Sciatic nerve (tissue), 2 donors: ENCODE measurements around the gene ARF5. TPM values are rescaled to one million over a fixed set of nuclear protein-coding genes. Genes with fewer than 3 reads are reported as not detected.

ENCODE experiments used
- ATAC-seq: fragments of 200-7000 bp; cut with Tn5 transposase; one replicate; pipeline ENCODE4 v1.9.1; 2020; ENCODE audit warnings: mild to moderate bottlenecking, moderate library complexity
- DNase-seq: peaks from one replicate; pipeline ENCODE4 v3.0.0-alpha.2; 2020; ENCODE audit warnings: low spot score
- intact Hi-C: fragments of 100-400 bp; cut with DNase I; formaldehyde crosslinking; loops from one replicate; pipeline ENCODE4 v1.14.2; 2022
- total RNA-seq: library from RNA; stranded (reverse); fragmentation: NEBNext Ultra II Directional; extraction: Animal tissue kit (Norgen Biotek cat#: 25700); gene quantifications from one replicate; pipeline ENCODE4 v1.2.1, GENCODE V29; 2021
- donor health status: DM: no; HTN: no; CAD: no.
- donor health status: DM: no; HTN: no; CAD: no.

The ARF5 gene
- total RNA-seq, 1 donor from 2014 or later, result 81.7 TPM

GRCh38 chr7:127586346-127586745 is 1.9 kb upstream of the ARF5 start:
- DNase-seq (no peak), ATAC-seq (no peak)
- intact Hi-C loops, result no loop called here

- intact Hi-C loops, result no loop called here
- ATAC-seq, result peak; percentile 14
- DNase-seq, result peak; percentile 64
These were observed 570 bp upstream of the ARF5 start for GRCh38 chr7:127587663-127588018.

DNA sequence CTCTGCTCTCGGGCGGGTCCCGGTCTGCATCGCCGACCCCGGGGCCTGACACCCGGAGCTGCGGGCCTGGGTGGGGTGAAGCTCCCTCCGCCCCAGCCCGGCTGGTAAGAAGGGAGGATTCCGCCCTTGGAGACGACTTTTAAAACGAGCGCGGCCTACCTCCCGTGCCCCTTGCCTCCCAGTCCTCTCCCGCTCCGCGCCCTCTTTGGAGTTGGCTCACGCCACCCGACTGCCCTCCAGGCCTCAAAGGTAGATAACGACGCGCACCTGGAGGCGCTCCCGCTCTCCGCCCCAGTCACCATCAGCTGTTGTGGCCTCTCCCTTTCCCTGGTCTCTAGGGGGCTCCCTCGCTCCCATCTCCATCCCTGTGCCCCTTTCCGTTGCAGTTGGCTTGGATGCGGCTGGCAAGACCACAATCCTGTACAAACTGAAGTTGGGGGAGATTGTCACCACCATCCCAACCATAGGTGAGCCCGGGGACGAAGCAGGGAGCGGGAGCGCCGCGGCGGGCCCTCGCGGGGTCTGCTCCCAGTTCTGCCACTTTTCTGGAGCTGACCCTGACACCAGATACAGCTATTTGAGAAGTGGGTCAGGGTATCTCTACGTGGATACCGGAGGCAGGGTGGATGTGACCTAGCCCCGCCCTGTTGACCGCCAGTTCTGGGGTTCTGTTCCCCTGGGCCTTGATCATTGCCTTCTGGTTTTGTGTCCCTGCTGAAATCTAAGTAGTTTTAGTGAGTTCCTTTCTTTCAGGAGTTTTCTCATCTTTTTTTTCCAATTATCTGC is 679 bp downstream of the ARF5 start:
- peak; percentile 74 for DNase-seq
- intact Hi-C loops, result no loop called here
- peak; percentile 7 for ATAC-seq

DNA sequence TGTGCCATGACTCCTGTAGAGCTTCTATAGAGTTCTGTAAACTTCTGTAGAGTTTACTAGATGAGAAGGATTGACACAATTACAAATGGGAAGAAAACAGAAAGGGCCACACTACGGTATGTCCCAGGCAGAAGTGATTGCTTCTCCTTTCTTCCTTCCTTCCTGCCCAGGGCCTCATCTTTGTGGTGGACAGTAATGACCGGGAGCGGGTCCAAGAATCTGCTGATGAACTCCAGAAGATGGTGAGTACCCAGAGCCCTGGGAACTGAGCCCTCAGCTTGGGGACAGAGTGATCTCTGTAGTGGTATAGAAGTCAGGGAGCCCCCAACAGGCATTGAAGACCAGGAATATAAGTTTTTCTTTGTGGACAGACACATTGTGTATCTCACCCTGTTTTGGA is 1.7 kb downstream of the ARF5 start:
- intact Hi-C loops, result no loop called here
- DNase-seq (no peak), ATAC-seq (no peak)

DNA sequence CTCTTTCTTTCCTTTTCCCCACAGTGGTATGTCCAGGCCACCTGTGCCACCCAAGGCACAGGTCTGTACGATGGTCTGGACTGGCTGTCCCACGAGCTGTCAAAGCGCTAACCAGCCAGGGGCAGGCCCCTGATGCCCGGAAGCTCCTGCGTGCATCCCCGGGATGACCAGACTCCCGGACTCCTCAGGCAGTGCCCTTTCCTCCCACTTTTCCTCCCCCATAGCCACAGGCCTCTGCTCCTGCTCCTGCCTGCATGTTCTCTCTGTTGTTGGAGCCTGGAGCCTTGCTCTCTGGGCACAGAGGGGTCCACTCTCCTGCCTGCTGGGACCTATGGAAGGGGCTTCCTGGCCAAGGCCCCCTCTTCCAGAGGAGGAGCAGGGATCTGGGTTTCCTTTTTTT is 3.0 kb downstream of the ARF5 start:
- ATAC-seq (no peak), DNase-seq (no peak)
- intact Hi-C loops, result no loop called here

GRCh38 chr7:127591591-127591990 is 3.4 kb downstream of the ARF5 start:
- ATAC-seq (no peak), DNase-seq (no peak)
- intact Hi-C loops, result no loop called here

DNA sequence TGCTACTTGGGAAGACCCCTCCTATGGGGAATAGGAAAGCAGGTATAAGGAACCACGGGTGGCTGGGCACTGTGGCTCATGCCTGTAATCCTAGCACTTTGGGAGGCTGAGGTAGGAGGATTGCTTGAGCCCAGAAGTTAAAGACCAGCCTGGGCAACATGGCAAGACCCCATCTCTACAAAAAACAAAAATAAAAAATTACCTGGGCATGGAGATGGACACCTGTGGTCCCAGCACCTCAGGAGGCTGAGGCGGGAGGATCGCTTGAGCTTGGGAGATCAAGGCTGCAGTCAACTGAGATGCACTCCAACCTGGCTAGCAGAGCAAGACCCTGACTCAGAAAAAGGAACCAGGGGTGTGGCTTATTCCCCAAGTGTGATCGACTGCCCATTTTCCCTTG is 4.3 kb downstream of the ARF5 start:
- no peak for ATAC-seq
- intact Hi-C loops, result no loop called here

GRCh38 chr7:127594490-127594889 is 6.3 kb downstream of the ARF5 start:
- peak; percentile 25 for ATAC-seq
- intact Hi-C loops, result no loop called here
- no peak for DNase-seq

More for the DNA sequence above, 4.3 kb downstream of the ARF5 start:
- DNase-seq, result no peak

DNA sequence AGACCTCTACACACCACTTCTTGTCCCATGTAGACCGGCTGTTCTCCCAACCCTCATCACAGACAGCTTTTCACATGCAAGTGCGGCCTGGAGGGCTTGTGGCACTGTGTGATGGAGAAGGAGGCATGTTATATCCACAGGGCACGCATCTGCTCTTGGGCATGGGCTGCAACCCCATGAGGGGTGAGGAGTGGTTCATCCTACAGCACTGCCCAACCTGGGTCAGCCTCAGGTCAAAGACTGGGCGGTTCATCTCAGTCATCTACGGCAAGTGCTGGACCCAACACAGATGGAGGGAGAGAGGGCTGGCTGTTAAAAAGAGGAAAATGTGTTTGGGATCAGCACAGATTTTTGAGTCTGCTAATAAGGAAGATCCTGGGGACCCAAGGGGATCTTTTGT is 7.5 kb downstream of the ARF5 start:
- DNase-seq (no peak), ATAC-seq (no peak)
- intact Hi-C loops, result no loop called here

DNA sequence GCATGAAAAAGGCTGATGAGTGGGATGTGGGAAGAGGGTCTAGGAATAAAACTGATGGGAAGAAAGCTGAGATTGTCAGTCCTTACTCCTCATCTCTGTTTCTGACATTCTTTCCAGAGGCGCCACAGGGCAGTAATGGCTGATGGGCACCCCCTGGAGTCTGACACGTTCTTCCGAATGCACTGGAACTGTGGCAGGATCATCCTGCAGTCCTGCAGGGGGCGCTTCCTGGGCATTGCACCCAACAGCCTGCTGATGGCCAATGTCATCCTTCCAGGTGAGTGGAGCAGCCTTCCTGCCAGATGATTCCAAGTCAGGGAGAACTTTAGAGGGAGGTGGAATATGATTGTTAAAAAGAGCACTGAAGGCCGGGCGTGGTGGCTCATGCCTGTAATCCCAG is 10.1 kb downstream of the ARF5 start:
- DNase-seq (no peak), ATAC-seq (no peak)
- intact Hi-C loops, result no loop called here

- intact Hi-C loops, result no loop called here
- DNase-seq (no peak), ATAC-seq (no peak)
These were observed 12.7 kb downstream of the ARF5 start for GRCh38 chr7:127600885-127601284.

GRCh38 chr7:127608446-127608845 is 20.2 kb downstream of the ARF5 start:
- ATAC-seq, result no peak
- intact Hi-C loops, result no loop called here

DNA sequence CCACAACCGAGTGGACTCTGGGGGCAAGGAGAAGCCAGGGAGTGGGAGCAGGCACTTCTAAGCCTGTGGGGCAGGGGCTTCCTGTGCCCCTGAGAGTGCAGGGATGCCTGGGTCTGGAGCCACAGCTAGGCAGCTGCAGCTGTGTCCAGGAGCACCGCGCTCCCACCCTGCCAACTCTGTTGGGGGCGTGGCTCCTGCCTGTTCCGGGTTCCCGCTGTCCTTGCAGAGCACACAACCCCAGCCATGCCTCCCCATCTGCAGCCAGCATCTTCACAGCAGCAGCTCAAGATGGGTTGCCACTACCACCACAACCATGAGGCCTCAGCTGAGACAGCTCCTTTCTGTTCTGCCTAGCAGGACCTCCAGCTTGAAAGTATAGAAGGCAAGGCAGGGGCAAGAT is 21.1 kb downstream of the ARF5 start:
- intact Hi-C loops, result no loop called here
- no peak for ATAC-seq
- DNase-seq, result no peak

More at GRCh38 chr7:127608446-127608845, 20.2 kb downstream of the ARF5 start:
- no peak for DNase-seq

GRCh38 chr7:127612263-127612662 is 24.1 kb downstream of the ARF5 start:
- intact Hi-C loops, result no loop called here
- DNase-seq (no peak), ATAC-seq (no peak)

DNA sequence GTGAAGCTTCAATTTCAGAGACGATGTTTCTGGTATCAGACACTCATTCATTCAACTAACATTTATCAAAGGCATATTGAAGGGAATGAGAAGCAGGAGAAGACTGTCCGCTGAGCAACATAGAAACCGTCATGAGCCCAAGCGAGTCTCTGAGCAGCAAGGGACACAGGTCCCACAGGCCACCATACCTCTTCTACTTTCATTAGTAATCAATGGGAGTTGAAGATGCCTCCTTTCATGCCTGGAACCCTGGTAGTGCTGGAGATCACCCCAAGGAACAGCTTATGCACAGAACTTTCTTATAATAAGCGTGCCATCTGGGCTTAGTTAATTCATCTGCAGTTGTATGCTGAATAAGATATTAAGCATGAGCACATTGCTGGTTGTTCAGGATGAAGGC is 28.5 kb downstream of the ARF5 start:
- intact Hi-C loops, result no loop called here
- no peak for DNase-seq
- ATAC-seq, result no peak

GRCh38 chr7:127618042-127618441 is 29.8 kb downstream of the ARF5 start, which contains the start of gene PAX4:
TSS of gene PAX4 (minus strand) at chr7:127618142. CDS start at chr7:127615928, 2,214 bp downstream.
- intact Hi-C loops, result no loop called here
- DNase-seq, result no peak
- no peak for ATAC-seq

DNA sequence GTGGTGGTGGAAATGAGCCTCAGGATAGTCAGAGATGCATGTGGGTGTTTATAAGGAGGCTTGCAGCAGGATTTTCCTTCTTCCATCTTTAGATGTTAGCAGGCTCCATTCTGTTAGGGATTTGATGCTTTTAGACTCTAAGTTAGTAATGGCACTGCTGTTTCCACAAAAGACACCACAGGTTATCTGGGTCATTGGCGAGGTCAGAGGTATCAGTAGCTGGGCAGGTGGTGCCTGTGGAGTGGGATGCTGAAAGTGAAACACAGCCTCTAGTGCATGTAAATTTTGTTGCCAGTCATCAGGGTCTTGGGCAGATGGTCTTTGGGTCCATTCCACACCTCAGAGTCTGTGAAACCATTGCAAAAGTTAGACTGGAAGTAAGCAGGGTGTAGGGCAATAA is 30.6 kb downstream of the ARF5 start:
- no peak for ATAC-seq
- intact Hi-C loops, result no loop called here
- no peak for DNase-seq

GRCh38 chr7:127619681-127620405 is 31.6 kb downstream of the ARF5 start:
- intact Hi-C loops, result no loop called here
- DNase-seq (no peak), ATAC-seq (no peak)

DNA sequence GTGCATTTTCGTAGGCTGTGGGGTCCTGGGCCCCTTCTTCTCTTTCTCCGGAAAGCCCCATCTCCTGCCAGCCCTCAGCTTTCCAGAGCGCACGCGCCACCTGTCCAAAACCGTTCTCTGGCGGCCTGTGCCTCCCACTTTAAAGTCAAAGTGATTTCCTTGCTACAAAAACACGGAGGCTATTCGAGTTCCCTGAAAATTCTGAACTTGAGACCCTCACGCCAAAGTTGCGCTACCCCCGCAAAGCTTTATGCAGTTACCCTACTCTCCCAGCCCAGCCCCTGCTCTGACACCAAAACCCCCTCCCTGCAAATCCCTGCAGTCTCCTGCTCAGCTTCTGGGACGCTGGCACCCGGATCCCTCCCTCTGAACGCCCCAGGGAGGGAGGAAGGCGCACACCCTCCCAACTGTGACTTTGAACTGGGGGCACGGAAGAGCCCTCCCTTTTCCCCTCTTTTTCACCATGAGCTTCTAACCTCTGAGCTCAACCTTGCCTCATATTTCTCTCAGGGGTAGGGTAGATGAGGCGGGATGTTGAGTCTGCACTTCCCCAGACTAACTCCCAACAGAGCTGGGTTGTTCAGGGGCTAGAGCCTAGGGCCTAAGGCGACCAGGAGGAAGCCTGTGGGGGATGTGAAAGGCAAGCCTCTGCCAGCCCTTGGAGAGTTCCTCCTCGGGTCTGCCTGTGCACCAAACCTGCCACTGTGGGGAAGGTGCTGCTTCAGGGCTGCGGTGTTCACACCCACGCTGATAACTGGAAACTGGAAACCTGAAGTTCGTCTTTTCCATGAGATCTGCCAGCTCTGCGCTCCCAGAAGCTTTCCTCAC is 32.4 kb downstream of the ARF5 start:
- DNase-seq, result no peak
- intact Hi-C loops, result no loop called here
- no peak for ATAC-seq

DNA sequence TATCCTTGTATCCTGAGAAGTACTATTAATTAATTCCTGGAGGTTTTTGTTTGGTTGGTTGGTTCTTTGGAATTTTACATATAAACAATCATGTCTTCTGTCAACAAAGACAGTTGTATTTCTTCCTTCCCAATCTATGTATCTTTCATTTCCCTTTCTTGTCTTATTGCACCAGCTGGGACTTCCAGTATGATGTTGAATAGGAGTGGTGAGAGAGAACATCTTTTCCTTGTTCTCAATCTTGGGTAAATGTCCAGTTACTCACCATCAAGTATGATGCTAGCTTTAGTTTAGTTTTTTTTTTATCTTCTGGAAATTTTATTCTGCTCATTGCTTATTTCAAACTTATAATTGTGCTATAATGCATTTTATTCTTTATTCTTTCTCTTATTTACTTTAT is 37.1 kb downstream of the ARF5 start:
- DNase-seq (no peak), ATAC-seq (no peak)

More for the DNA sequence above, 37.1 kb downstream of the ARF5 start:
- intact Hi-C loops, result no loop called here
